ENCODE results near the gene EPB41L5. TPM values are rescaled to one million over a fixed set of nuclear protein-coding genes. Genes with fewer than 3 reads are reported as not detected.
"Not testable (repeated sequence)": the region's sequence is repeated elsewhere in the genome, so short reads cannot be mapped to it uniquely, and the experiment has no call there.

The EPB41L5 gene
- total RNA-seq, 4 donors from 2014 or later = 14.2 to 24.0 (median 17.4) TPM

DNA sequence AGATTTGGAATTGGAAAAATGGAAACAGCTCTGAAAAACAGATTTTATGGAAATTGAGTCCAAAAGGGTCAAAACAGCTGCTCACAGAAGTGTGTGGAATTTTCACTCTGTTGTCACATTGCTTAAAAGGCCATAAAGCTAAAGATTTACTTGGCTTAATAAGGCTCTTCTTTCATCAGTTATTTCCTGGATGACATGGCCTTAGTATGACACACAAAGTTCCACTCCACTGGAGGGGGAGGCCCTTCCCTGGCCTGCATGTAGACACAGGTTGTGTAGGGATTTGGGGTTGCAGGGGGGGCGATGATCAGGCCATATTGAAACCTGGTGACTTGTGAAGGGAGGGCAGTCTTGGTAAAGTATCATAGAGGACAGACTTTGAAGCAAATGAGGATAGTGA lies 176.3 kb downstream of the EPB41L5 start:
- DNase-seq (ENCODE audit: low spot score) (no peak), ATAC-seq (ENCODE audit: low FRiP score) (no peak)
- TF ChIP-seq CTCF (IDR thresholded peaks at IDR 0.05) = no peak

- no peak for DNase-seq (ENCODE audit: low spot score)
- TF ChIP-seq CTCF (IDR thresholded peaks at IDR 0.05) = no peak
- no peak for ATAC-seq (ENCODE audit: low FRiP score)
Measured at GRCh38 chr2:120192280-120192679, 179.4 kb downstream of the EPB41L5 start.

DNA sequence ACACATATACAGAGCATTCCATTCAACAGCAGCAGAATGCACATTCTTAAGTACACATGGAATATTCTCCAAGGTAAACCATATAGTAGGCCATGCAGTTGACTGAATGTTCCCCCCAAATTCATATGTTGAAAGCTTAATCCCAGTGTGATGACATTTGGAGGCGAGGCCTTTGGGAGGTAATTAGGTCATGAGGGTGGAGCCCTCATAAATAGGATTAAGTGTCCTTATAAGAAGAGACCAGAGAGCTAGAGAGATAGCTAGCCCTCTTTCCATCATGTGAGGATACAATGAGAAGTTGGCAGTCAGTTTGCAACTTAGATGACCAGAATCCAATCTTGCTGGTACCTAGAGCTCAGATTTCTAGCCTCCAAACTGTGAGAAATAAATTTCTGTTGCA lies 182.7 kb downstream of the EPB41L5 start:
- no peak for TF ChIP-seq CTCF (IDR thresholded peaks at IDR 0.05)
- ATAC-seq (ENCODE audit: low FRiP score) (no peak), DNase-seq (ENCODE audit: low spot score) (no peak)

DNA sequence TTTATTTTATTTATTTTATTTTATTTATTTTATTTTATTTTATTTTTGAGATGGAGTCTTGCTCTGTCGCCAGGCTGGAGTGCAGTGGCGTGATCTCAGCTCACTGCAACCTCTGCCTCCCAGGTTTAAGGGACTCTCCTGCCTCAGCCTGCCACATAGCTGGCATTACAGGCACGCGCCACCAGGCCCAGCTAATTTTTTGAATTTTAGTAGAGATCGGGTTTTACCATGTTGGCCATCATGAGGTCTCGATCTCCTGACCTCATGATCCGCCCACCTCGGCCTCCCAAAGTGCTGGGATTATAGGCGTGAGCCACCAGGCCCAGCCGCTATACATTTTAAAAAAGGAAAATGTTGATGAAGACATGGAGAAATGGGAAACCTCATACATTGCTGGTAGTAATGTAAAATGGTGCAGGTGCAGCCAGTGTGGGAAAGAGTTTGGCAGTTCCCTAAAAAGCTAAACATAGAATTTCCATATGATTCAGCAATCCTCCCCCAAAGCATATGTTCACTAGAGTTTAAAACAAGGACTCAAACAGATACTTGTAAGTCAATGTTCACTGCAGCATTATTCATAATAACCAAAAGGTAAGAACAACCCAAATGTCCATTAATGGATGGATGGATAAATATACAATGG lies 187.1 kb downstream of the EPB41L5 start:
- DNase-seq (ENCODE audit: low spot score); ATAC-seq (ENCODE audit: low FRiP score): not testable (repeated sequence)

- ATAC-seq (ENCODE audit: low FRiP score) = no peak
- DNase-seq (ENCODE audit: low spot score) = no peak
Measured at GRCh38 chr2:120203251-120204021, 190.6 kb downstream of the EPB41L5 start.

GRCh38 chr2:120204022-120204405 lies 191.1 kb downstream of the EPB41L5 start:
- peak; percentile 13 for ATAC-seq (ENCODE audit: low FRiP score)
- no peak for TF ChIP-seq CTCF (IDR thresholded peaks at IDR 0.05)
- DNase-seq (ENCODE audit: low spot score) = no peak

More at GRCh38 chr2:120203251-120204021, 190.6 kb downstream of the EPB41L5 start:
- TF ChIP-seq CTCF (IDR thresholded peaks at IDR 0.05) = no peak

DNA sequence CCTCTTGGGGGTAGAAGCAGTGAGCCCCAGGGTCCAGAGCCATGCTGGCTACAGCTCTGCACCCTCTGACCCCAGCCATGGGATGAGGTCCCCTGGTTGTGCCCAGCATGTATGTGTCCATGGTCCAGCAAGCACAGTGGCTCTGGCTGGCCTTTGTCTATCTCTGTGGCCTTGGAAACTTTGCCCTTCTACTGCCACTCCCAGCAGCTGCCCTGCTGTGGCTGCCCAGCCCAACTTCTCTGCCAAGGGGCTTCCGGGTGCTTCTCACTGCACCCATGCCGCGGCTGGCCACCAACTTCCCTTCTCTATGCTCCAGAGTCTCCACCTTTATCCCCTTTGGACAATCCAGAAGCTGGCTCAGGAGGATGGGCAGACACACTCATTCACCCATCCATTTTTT lies 191.5 kb downstream of the EPB41L5 start:
- ATAC-seq (ENCODE audit: low FRiP score) (no peak), DNase-seq (ENCODE audit: low spot score) (no peak)
- no peak for TF ChIP-seq CTCF (IDR thresholded peaks at IDR 0.05)
